Kidney (tissue), 14 donors: Measurements from ENCODE around the gene SEMA6B. TPM values are rescaled to one million over a fixed set of nuclear protein-coding genes. Genes with fewer than 3 reads are reported as not detected.

Experiments used
- DNase-seq, 5 donors: peaks; one replicate each; pipeline ENCODE4 v3.0.0-alpha.2; 2013 to 2020
- FAIRE-seq: peaks from 2 replicates; lab custom pipeline; 2012; peaks lifted over from hg19 to GRCh38; lab: Jason Lieb, UNC
- H3K27ac ChIP-seq, 2 donors: one replicate each; pipeline ENCODE4 v1.7.0; 2013; ENCODE audit warnings: low read depth in 2 of 2, low read length in 2 of 2, inconsistent platforms in 1 of 2
- H3K27me3 ChIP-seq: one replicate; pipeline ENCODE4 v1.7.1; 2013; ENCODE audit warnings: low read length, inconsistent platforms; ENCODE audit not compliant: control insufficient read depth, insufficient read depth
- H3K36me3 ChIP-seq, 3 donors: one replicate each; pipeline versions ENCODE4 v1.7.0 to v1.7.1; 2013; ENCODE audit warnings: low read length in 3 of 3, control low read depth in 1 of 3, inconsistent platforms in 1 of 3; ENCODE audit not compliant: insufficient read depth in 3 of 3, control insufficient read depth in 2 of 3
- H3K4me1 ChIP-seq, 3 donors: one replicate each; pipeline versions ENCODE4 v1.7.0 to v1.7.1; 2013; ENCODE audit warnings: low read length in 3 of 3, inconsistent platforms in 1 of 3, low read depth in 1 of 3; ENCODE audit not compliant: control insufficient read depth in 2 of 3, insufficient read depth in 2 of 3
- H3K4me3 ChIP-seq, 3 donors: one replicate each; pipeline versions ENCODE4 v1.7.0 to v1.8.1; 2013; ENCODE audit warnings: low read length in 3 of 3, control low read depth in 1 of 3, inconsistent platforms in 1 of 3
- H3K9ac ChIP-seq, 3 donors: one replicate each; pipeline versions ENCODE4 v1.7.0 to v1.7.1; 2013; ENCODE audit warnings: low read length in 3 of 3, control low read depth in 1 of 3, inconsistent platforms in 1 of 3
- H3K9me3 ChIP-seq, 3 donors: one replicate each; pipeline versions ENCODE4 v1.7.0 to v1.7.1; 2013; ENCODE audit warnings: low read length in 3 of 3, control low read depth in 1 of 3, inconsistent platforms in 1 of 3; ENCODE audit not compliant: control insufficient read depth in 2 of 3, insufficient read depth in 1 of 3
- CTCF ChIP-seq: IDR thresholded peaks from 3 replicates; pipeline ENCODE4 v1.5.1; 2012; ENCODE audit warnings: mild to moderate bottlenecking, moderate library complexity, borderline replicate concordance; ENCODE audit not compliant: insufficient read depth; ENCODE audit errors: extremely low read depth
- intact Hi-C: fragments of 100-400 bp; cut with DNase I; formaldehyde crosslinking; loops from one replicate; pipeline ENCODE4 v1.11.1; 2022
- polyA plus RNA-seq: library from polyadenylated mRNA; stranded (reverse); fragments of 350-450 nt; fragmentation: Illumina TruSeq; extraction: RNeasy Lipid Tissue Mini Kit (QIAGEN cat#74804); gene quantifications from one replicate; pipeline ENCODE4 v1.2.3, GENCODE V29; 2014; ENCODE audit warnings: low read depth, low replicate concordance; ENCODE audit not compliant: insufficient read depth
- total RNA-seq: library from RNA; stranded (reverse); fragmentation: NEBNext Ultra II Directional; extraction: Animal tissue kit (Norgen Biotek cat#: 25700); gene quantifications from one replicate; pipeline ENCODE4 v1.2.1, GENCODE V29; 2021
- donor health status: control.
- donor health status: control.
- donor health status: control.
- donor health status: control.
- donor health status: control.
- donor health status: DM: yes; HTN: yes; CAD: no.
- donor health status: Normal renal cell carcinoma (clear cell type).

SEMA6B gene
- total and polyA plus RNA-seq, 2 donors from 2014 or later = 2.6 to 17.7 TPM

GRCh38 chr19:4600082-4600481 is 40.6 kb upstream of the SEMA6B start:
- no peaks in the 10 kb centered on the region for H3K9me3 ChIP-seq
- H3K4me3 ChIP-seq = no peak overlapping the region
- no peaks in the 10 kb centered on the region for H3K4me1 ChIP-seq
- intact Hi-C loops = no loop called here
- no peak overlapping the region for H3K9ac ChIP-seq
- H3K27me3 ChIP-seq = peaks cover 4% of the 10 kb centered on the region
- DNase-seq (no peak), FAIRE-seq (no peak)
- no peaks in the 10 kb centered on the region for H3K36me3 ChIP-seq
- TF ChIP-seq CTCF = no peak
- no peak overlapping the region for H3K27ac ChIP-seq

DNA sequence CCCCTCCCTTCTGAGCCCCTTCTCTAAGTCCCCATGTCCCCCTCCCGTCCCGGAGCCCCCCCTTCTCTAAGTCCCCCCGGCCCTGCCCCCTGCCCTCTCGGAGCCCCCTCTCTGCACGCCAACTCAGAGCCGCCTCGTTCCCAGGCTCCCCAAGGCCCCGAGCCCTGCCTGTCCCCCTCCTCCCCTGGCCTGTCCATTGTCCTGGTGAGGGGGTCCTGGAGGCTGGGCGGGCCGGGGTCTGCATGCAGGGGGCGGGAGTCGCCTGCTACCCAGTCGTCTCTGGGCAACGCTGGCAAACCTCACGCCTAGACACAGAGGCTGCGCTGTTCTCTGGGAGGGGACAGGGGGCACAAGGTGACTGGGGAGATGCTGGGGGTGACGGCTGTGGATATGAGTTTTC is 39.2 kb upstream of the SEMA6B start:
- no peaks in the 10 kb centered on the region for H3K9me3 ChIP-seq
- FAIRE-seq (no peak), DNase-seq (peak in 2 of 5 donors; percentile 64 to 73)
- no peak for TF ChIP-seq CTCF
- no peaks in the 10 kb centered on the region for H3K36me3 ChIP-seq
- H3K4me1 ChIP-seq = no peaks in the 10 kb centered on the region
- peaks cover 4% of the 10 kb centered on the region for H3K27me3 ChIP-seq
- H3K27ac ChIP-seq = no peak overlapping the region
- H3K4me3 ChIP-seq = no peak overlapping the region
- H3K9ac ChIP-seq = no peak overlapping the region
- intact Hi-C loops = no loop called here

- no peaks in the 10 kb centered on the region for H3K36me3 ChIP-seq
- H3K9me3 ChIP-seq = no peaks in the 10 kb centered on the region
- H3K27ac ChIP-seq = no peak overlapping the region
- no peak for TF ChIP-seq CTCF
- no peak overlapping the region for H3K9ac ChIP-seq
- intact Hi-C loops = no loop called here
- FAIRE-seq (no peak), DNase-seq (peak; percentile 58 to 81 (median 70))
- peaks cover 4% of the 10 kb centered on the region for H3K27me3 ChIP-seq
- no peaks in the 10 kb centered on the region for H3K4me1 ChIP-seq
- no peak overlapping the region for H3K4me3 ChIP-seq
Observed at GRCh38 chr19:4597975-4598671, 38.6 kb upstream of the SEMA6B start.
